Measurements from ENCODE around the gene OTOA. TPM values are rescaled to one million over a fixed set of nuclear protein-coding genes. Genes with fewer than 3 reads are reported as not detected.
"Not testable (repeated sequence)": the region's sequence is repeated elsewhere in the genome, so short reads cannot be mapped to it uniquely, and the experiment has no call there.

Gene OTOA
- total and polyA plus RNA-seq, 2 of the 13 experiments (the other 11 are each of a cell fraction or from before 2014, with no cell fraction given), result 0.05 to 0.15 TPM

DNA sequence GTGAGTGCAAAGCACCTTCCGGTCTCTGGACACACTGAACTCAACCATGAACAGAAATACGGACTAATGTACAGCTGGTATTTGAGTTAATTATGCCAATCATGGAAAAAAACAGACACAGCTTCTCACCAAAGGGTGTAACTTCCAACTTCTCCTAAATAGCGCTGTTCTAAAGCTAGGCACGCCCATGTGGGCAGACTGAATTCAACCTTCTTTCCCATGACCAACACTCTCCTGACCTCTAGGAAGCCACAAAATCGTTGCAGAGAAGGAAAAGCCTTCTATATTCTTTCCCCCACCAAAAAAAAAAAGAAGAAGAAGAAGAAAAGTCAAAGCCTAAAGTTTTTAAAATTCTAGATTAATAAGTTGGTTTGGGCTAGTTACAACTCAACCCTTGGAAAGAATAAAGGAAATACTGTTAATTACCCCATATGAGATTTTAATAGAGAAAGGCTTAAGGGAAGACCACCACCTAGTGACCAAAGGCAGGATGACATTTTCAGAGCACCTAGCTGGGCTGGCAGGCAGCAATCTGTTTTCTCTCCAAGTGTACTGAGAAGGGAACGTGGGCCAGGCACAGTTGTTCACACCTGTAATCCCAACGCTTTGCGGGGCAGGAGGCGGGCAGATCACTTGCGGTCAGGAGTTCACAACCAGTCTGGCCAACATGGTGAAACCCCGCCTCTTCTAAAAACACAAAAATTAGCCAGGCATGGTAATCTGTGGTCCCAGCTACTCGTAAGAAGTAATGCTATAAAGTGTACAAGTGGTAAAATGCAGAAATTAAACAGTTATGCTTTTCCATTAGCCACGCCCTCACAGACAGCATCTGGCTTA, 138.0 kb downstream of the OTOA start:
- H3K36me3 ChIP-seq (replicated peaks in 1 of 2; ENCODE audit: control insufficient read depth in 1 of 2, insufficient read depth in 2 of 2, low read length in 2 of 2); H2AFZ ChIP-seq (ENCODE audit: low read length); H3K4me3 ChIP-seq (replicated peaks in 1 of 3; ENCODE audit: insufficient read depth in 1 of 3, low read depth in 2 of 3, low read length in 3 of 3); H3K4me1 ChIP-seq (ENCODE audit: insufficient read depth, low read length); H3K27ac ChIP-seq (ENCODE audit: extremely low read length, insufficient read depth, low read length); POLR2A ChIA-PET; intact Hi-C loops (cut with micrococcal nuclease; ENCODE audit: unreplicated experiment); BruUV-seq (replicated peaks); H4K20me1 ChIP-seq (ENCODE audit: insufficient read depth, low read length); H3K27me3 ChIP-seq (ENCODE audit: control insufficient read depth in 1 of 2, insufficient read depth in 2 of 2, low read length in 2 of 2); H3K79me2 ChIP-seq (ENCODE audit: insufficient read depth, low read length); H3K9ac ChIP-seq (ENCODE audit: insufficient read depth, low read depth, low read length); H3K9me3 ChIP-seq (ENCODE audit: low read length); FAIRE-seq: not testable (repeated sequence)
- CTCF ChIA-PET (ENCODE audit: low intra/inter-chr PET ratio, low total read pairs), result interaction anchor here (1.5 kb wide), 1 partner anchor 145 kb away, joined by 6 read pairs; no protein-coding TSS in a partner anchor
- ATAC-seq (peak; percentile 94), DNase-seq (ENCODE audit: low spot score) (peak; percentile 46)
- H3K4me2 ChIP-seq (ENCODE audit: low read depth, low read length), result peak overlapping the region; percentile 7; the same call in 1 of the 2 replicates
- in situ Hi-C loops (cut with HindIII; ENCODE audit: extremely low pct_ligation_motif_present, low pct_unique_long_range_greater_than_20kb), result loop anchor here (25.0 kb wide), 1 partner anchor 286 kb away; the partner anchor contains the start of gene VWA3A
- TF ChIP-seq RAD21 (CRISPR knock-in tag; IDR thresholded peaks at IDR 0.05) (0 out of 2 replicates have a peak, but pooled peaks have one; percentile 35), STAG1 (CRISPR knock-in tag; IDR thresholded peaks at IDR 0.05) (peak; percentile 63)
- TF ChIP-seq, protein P1, sequence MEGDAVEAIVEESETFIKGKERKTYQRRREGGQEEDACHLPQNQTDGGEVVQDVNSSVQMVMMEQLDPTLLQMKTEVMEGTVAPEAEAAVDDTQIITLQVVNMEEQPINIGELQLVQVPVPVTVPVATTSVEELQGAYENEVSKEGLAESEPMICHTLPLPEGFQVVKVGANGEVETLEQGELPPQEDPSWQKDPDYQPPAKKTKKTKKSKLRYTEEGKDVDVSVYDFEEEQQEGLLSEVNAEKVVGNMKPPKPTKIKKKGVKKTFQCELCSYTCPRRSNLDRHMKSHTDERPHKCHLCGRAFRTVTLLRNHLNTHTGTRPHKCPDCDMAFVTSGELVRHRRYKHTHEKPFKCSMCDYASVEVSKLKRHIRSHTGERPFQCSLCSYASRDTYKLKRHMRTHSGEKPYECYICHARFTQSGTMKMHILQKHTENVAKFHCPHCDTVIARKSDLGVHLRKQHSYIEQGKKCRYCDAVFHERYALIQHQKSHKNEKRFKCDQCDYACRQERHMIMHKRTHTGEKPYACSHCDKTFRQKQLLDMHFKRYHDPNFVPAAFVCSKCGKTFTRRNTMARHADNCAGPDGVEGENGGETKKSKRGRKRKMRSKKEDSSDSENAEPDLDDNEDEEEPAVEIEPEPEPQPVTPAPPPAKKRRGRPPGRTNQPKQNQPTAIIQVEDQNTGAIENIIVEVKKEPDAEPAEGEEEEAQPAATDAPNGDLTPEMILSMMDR (CRISPR knock-in tag; IDR thresholded peaks at IDR 0.05), result peak; percentile 71
- 17% methylated on average over 13 of the region's 13 CpGs for WGBS (ENCODE audit: low lambda C conversion rate)

DNA sequence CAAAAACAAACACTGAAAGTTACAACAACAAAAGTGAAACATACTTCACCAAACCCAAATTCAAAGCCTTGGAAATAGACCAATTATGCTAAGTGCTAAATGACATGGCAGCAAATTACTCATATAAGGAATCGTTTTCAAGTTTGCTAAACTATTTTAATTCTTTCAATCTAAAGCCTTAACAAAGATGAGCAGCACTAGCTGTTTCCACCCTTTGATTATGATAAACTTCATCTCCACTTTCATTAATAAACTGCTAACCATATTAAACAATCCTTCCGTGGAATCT, 138.6 kb downstream of the OTOA start:
- H3K27ac ChIP-seq (ENCODE audit: extremely low read length, insufficient read depth, low read length); BruUV-seq (replicated peaks); H3K36me3 ChIP-seq (replicated peaks in 1 of 2; ENCODE audit: control insufficient read depth in 1 of 2, insufficient read depth in 2 of 2, low read length in 2 of 2); ATAC-seq; H3K9me3 ChIP-seq (ENCODE audit: low read length); H3K79me2 ChIP-seq (ENCODE audit: insufficient read depth, low read length); DNase-seq (ENCODE audit: low spot score); H2AFZ ChIP-seq (ENCODE audit: low read length); H4K20me1 ChIP-seq (ENCODE audit: insufficient read depth, low read length); H3K4me3 ChIP-seq (replicated peaks in 1 of 3; ENCODE audit: insufficient read depth in 1 of 3, low read depth in 2 of 3, low read length in 3 of 3); H3K4me1 ChIP-seq (ENCODE audit: insufficient read depth, low read length); intact Hi-C loops (cut with micrococcal nuclease; ENCODE audit: unreplicated experiment); FAIRE-seq; POLR2A ChIA-PET; H3K27me3 ChIP-seq (ENCODE audit: control insufficient read depth in 1 of 2, insufficient read depth in 2 of 2, low read length in 2 of 2); H3K9ac ChIP-seq (ENCODE audit: insufficient read depth, low read depth, low read length): not testable (repeated sequence)
- CTCF ChIA-PET (ENCODE audit: low intra/inter-chr PET ratio, low total read pairs), result interaction anchor here (1.5 kb wide), 1 partner anchor 146 kb away, joined by 6 read pairs; no protein-coding TSS in a partner anchor
- 0 out of 2 replicates have a peak overlapping the region, but pooled peaks have one; percentile 7 for H3K4me2 ChIP-seq (ENCODE audit: low read depth, low read length)
- in situ Hi-C loops (cut with HindIII; ENCODE audit: extremely low pct_ligation_motif_present, low pct_unique_long_range_greater_than_20kb), result loop anchor here (25.0 kb wide), 1 partner anchor 285 kb away; the partner anchor contains the start of gene VWA3A
- WGBS (ENCODE audit: low lambda C conversion rate), result 8% methylated on average over 2 of the region's 2 CpGs

Small RNAs within 50 kb of the gene (small RNA-seq; reads per million reads assigned to genes)
- gene RNU6-1005P (ENCODE audit: insufficient read depth in 2 of 3, insufficient read length in 3 of 3, low read depth in 2 of 3, low replicate concordance in 1 of 3) (0.20 to 3.9 (median 1.6) reads per million in 3 experiments), gene RNU6-196P (ENCODE audit: insufficient read depth in 2 of 3, insufficient read length in 3 of 3, low read depth in 2 of 3, low replicate concordance in 1 of 3) (0 to 0.33 (median 0) reads per million in 3 experiments)

Other genes with a start within 250 kb of the OTOA start
- gene METTL9, start 64.4 kb upstream of the OTOA start, total RNA-seq (2016; rRNA removed; fragmentation: Illumina TruSeq; extraction: Trizol), result 175 and 204 TPM in 2 replicates
- gene METTL9, start 64.4 kb upstream of the OTOA start, polyA plus RNA-seq (2011; rRNA removed), result 96.9 and 123 TPM in 2 replicates
- gene IGSF6, start 11.4 kb upstream of the OTOA start, total RNA-seq (2016; rRNA removed; fragmentation: Illumina TruSeq; extraction: Trizol), result not detected in 2 replicates
- not detected in 2 replicates for gene IGSF6, start 11.4 kb upstream of the OTOA start, polyA plus RNA-seq (2011; rRNA removed)
- 18.8 and 33.9 TPM in 2 replicates for gene NPIPB4, start 193.8 kb downstream of the OTOA start, total RNA-seq (2016; rRNA removed; fragmentation: Illumina TruSeq; extraction: Trizol)
- gene NPIPB4, start 193.8 kb downstream of the OTOA start, polyA plus RNA-seq (2011; rRNA removed), result 33.2 and 41.0 TPM in 2 replicates